Ishikawa (cell line): Measurements from ENCODE around the gene EYA2.

Experiments
- CEBPB ChIP-seq: IDR thresholded peaks from 2 replicates; pipeline ENCODE4 v1.6.1; 2012
- CREB1 ChIP-seq: IDR thresholded peaks from 2 replicates; pipeline ENCODE4 v1.6.1; 2012; ENCODE audit warnings: low read depth
- EGR1 ChIP-seq: IDR thresholded peaks from 2 replicates; pipeline ENCODE4 v1.6.1; 2012
- EP300 ChIP-seq: IDR thresholded peaks from 2 replicates; pipeline ENCODE4 v1.6.1; 2012; ENCODE audit warnings: borderline replicate concordance
- FOXM1 ChIP-seq: IDR thresholded peaks from 2 replicates; pipeline ENCODE4 v1.6.1; 2012; ENCODE audit warnings: low read depth, borderline replicate concordance
- NFIC ChIP-seq: IDR thresholded peaks from 2 replicates; pipeline ENCODE4 v1.6.1; 2012
- RAD21 ChIP-seq: IDR thresholded peaks from 2 replicates; pipeline ENCODE4 v1.6.1; 2012; ENCODE audit warnings: low read depth
- TAF1 ChIP-seq: IDR thresholded peaks from 2 replicates; pipeline ENCODE4 v1.6.1; 2012; ENCODE audit warnings: low read depth, mild to moderate bottlenecking
- TCF12 ChIP-seq: IDR thresholded peaks from 2 replicates; pipeline ENCODE4 v1.6.1; 2012; ENCODE audit warnings: low read depth
- TEAD4 ChIP-seq: IDR thresholded peaks from 2 replicates; pipeline ENCODE4 v1.6.1; 2012
- YY1 ChIP-seq: IDR thresholded peaks from 2 replicates; pipeline ENCODE4 v1.6.1; 2012; ENCODE audit warnings: low read depth
- ZBTB7A ChIP-seq: IDR thresholded peaks from 2 replicates; pipeline ENCODE4 v1.6.1; 2012; ENCODE audit warnings: low read depth
- TF ChIP-seq, protein P1 (sequence below): IDR thresholded peaks from 2 replicates; pipeline ENCODE4 v1.6.1; 2012
- TF ChIP-seq, protein P2 (sequence below): IDR thresholded peaks from 2 replicates; pipeline ENCODE4 v1.6.1; 2012; ENCODE audit warnings: low read depth, mild to moderate bottlenecking
- TF ChIP-seq, protein P3 (sequence below): IDR thresholded peaks from 2 replicates; pipeline ENCODE4 v1.6.1; 2012

The EYA2 gene

GRCh38 chr20:46993465-46994095 lies 98.9 kb downstream of the EYA2 start:
- TF ChIP-seq NFIC (no peak), FOXM1 (no peak), CEBPB (no peak), YY1 (no peak)

DNA sequence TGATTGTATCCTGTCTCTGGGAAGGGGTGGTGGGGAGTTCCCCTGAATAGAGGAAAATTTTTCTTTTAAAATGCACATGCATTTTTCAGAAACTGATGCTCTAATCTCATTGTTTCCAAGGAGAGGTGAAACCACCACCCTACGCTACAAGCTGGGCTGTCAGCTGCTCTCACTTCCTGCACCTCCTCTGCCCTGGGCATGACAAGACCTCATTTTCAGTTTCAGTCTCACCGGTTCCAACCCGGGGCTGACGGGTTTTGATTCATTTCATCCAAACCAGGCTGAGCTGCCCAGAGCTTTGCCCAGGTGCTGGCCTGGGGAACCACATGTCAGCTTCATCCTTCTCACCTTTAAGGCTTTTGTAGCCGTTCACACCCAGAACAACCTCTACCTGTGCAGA lies 99.7 kb downstream of the EYA2 start:
- TF ChIP-seq ZBTB7A, result no peak
- TF ChIP-seq, protein P1, sequence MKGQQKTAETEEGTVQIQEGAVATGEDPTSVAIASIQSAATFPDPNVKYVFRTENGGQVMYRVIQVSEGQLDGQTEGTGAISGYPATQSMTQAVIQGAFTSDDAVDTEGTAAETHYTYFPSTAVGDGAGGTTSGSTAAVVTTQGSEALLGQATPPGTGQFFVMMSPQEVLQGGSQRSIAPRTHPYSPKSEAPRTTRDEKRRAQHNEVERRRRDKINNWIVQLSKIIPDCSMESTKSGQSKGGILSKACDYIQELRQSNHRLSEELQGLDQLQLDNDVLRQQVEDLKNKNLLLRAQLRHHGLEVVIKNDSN, result no peak
- no peak for TF ChIP-seq EGR1
- TF ChIP-seq, protein P2, sequence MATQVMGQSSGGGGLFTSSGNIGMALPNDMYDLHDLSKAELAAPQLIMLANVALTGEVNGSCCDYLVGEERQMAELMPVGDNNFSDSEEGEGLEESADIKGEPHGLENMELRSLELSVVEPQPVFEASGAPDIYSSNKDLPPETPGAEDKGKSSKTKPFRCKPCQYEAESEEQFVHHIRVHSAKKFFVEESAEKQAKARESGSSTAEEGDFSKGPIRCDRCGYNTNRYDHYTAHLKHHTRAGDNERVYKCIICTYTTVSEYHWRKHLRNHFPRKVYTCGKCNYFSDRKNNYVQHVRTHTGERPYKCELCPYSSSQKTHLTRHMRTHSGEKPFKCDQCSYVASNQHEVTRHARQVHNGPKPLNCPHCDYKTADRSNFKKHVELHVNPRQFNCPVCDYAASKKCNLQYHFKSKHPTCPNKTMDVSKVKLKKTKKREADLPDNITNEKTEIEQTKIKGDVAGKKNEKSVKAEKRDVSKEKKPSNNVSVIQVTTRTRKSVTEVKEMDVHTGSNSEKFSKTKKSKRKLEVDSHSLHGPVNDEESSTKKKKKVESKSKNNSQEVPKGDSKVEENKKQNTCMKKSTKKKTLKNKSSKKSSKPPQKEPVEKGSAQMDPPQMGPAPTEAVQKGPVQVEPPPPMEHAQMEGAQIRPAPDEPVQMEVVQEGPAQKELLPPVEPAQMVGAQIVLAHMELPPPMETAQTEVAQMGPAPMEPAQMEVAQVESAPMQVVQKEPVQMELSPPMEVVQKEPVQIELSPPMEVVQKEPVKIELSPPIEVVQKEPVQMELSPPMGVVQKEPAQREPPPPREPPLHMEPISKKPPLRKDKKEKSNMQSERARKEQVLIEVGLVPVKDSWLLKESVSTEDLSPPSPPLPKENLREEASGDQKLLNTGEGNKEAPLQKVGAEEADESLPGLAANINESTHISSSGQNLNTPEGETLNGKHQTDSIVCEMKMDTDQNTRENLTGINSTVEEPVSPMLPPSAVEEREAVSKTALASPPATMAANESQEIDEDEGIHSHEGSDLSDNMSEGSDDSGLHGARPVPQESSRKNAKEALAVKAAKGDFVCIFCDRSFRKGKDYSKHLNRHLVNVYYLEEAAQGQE, result no peak
- TF ChIP-seq CREB1, result no peak
- no peak for TF ChIP-seq YY1
- TF ChIP-seq, protein P3, sequence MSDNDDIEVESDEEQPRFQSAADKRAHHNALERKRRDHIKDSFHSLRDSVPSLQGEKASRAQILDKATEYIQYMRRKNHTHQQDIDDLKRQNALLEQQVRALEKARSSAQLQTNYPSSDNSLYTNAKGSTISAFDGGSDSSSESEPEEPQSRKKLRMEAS, result no peak
- no peak for TF ChIP-seq CEBPB
- TF ChIP-seq TEAD4, result no peak
- TF ChIP-seq NFIC, result no peak
- TF ChIP-seq FOXM1, result no peak
- TF ChIP-seq EP300, result no peak
- no peak for TF ChIP-seq RAD21
- TF ChIP-seq TAF1, result no peak
- no peak for TF ChIP-seq TCF12

DNA sequence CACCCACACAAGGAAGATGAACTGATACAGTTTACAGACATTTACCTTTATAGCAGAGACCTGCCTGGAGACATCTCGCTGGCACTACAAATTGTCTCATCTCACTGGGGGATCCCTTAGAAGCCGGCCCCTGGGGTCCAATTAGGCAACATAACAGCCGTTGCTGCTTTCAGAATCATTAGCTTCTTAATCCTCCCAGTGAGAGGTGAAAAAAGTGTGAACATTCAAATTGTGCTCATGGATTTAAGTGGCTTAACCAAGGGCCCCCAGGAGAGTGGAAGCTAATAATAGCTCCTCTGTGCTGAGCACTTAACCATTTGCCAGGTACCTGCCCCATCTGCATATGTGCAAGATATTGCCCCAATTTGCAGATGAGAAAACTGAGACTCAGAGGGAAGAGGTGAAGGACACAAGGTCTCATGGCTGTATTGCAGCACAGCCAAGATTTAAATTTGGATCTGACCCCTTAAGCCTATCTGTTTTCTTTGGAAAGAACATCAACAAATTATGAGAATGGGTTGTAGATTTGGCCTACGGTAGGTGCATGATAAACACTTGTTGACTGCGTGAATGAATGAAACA lies 101.0 kb downstream of the EYA2 start:
- TF ChIP-seq TAF1 (no peak), NFIC (no peak), EP300 (no peak), YY1 (no peak), CREB1 (no peak), RAD21 (no peak), TCF12 (no peak), CEBPB (no peak), ZBTB7A (no peak), TEAD4 (no peak), FOXM1 (no peak), EGR1 (no peak)
- TF ChIP-seq, protein P1, result no peak
- TF ChIP-seq, protein P3, result no peak
- TF ChIP-seq, protein P2, result no peak

GRCh38 chr20:46997187-46997586 lies 102.5 kb downstream of the EYA2 start:
- no peak for TF ChIP-seq FOXM1
- no peak for TF ChIP-seq RAD21
- no peak for TF ChIP-seq TAF1
- no peak for TF ChIP-seq ZBTB7A
- TF ChIP-seq, protein P2, result no peak
- TF ChIP-seq, protein P1, result no peak
- TF ChIP-seq, protein P3, result no peak
- no peak for TF ChIP-seq EP300
- TF ChIP-seq EGR1, result no peak
- TF ChIP-seq YY1, result no peak
- no peak for TF ChIP-seq NFIC
- TF ChIP-seq CEBPB, result no peak
- TF ChIP-seq TCF12, result no peak
- TF ChIP-seq TEAD4, result no peak
- no peak for TF ChIP-seq CREB1
